Rectal smooth muscle tissue (tissue), 1 donor: ENCODE data around the gene PGR.

Experiments used
- H3K27ac ChIP-seq: one replicate; pipeline ENCODE4 v1.7.0; 2013; ENCODE audit warnings: low read depth, low read length, inconsistent platforms
- H3K27me3 ChIP-seq: one replicate; pipeline ENCODE4 v1.7.0; 2013; ENCODE audit warnings: low read length; ENCODE audit not compliant: control insufficient read depth, insufficient read depth
- H3K36me3 ChIP-seq: one replicate; pipeline ENCODE4 v1.7.0; 2013; ENCODE audit warnings: low read length; ENCODE audit not compliant: control insufficient read depth, insufficient read depth
- H3K4me1 ChIP-seq: one replicate; pipeline ENCODE4 v1.7.0; 2013; ENCODE audit warnings: low read length; ENCODE audit not compliant: control insufficient read depth, insufficient read depth
- H3K4me3 ChIP-seq: one replicate; pipeline ENCODE4 v1.7.0; 2013; ENCODE audit warnings: low read length
- H3K9ac ChIP-seq: one replicate; pipeline ENCODE4 v1.7.0; 2013; ENCODE audit warnings: low read length

Gene PGR

GRCh38 chr11:101129203-101129943 lies at the start of gene PGR:
PGR (minus strand) TSS chr11:101129813; CDS start chr11:101129070, 743 bp downstream.
- H3K27ac ChIP-seq: peak within 1 kb of the TSS; percentile 80
- no peak within 1 kb of the TSS for H3K9ac ChIP-seq
- H3K4me3 ChIP-seq: peak within 1 kb of the TSS; percentile 71
- H3K36me3 ChIP-seq: no peaks in the 10 kb centered on the region
- peaks cover 6% of the 10 kb centered on the region for H3K27me3 ChIP-seq
- no peaks in the 10 kb centered on the region for H3K4me1 ChIP-seq

- Histone ChIP-seq H3K27ac (no peak overlapping the region), H3K4me1 (no peaks in the 10 kb centered on the region), H3K27me3 (no peaks in the 10 kb centered on the region), H3K9ac (no peak overlapping the region), H3K36me3 (no peaks in the 10 kb centered on the region), H3K4me3 (no peak overlapping the region)
These were observed 46.8 kb upstream of the PGR start for GRCh38 chr11:101176381-101176780.

GRCh38 chr11:101169944-101170343 lies 40.3 kb upstream of the PGR start:
- Histone ChIP-seq H3K4me3 (no peak overlapping the region), H3K9ac (no peak overlapping the region), H3K27me3 (no peaks in the 10 kb centered on the region), H3K27ac (peak overlapping the region; percentile 53), H3K4me1 (peaks cover 6% of the 10 kb centered on the region), H3K36me3 (no peaks in the 10 kb centered on the region)

GRCh38 chr11:101166038-101166437 lies 36.4 kb upstream of the PGR start:
- Histone ChIP-seq H3K27me3 (no peaks in the 10 kb centered on the region), H3K27ac (no peak overlapping the region), H3K36me3 (no peaks in the 10 kb centered on the region), H3K4me1 (peaks cover 6% of the 10 kb centered on the region), H3K9ac (no peak overlapping the region), H3K4me3 (no peak overlapping the region)

GRCh38 chr11:101158119-101158518 lies 28.5 kb upstream of the PGR start:
- Histone ChIP-seq H3K4me1 (no peaks in the 10 kb centered on the region), H3K27ac (no peak overlapping the region), H3K27me3 (no peaks in the 10 kb centered on the region), H3K4me3 (no peak overlapping the region), H3K36me3 (no peaks in the 10 kb centered on the region), H3K9ac (no peak overlapping the region)

GRCh38 chr11:101138245-101138930 lies 8.8 kb upstream of the PGR start:
- Histone ChIP-seq H3K27ac (no peak overlapping the region), H3K4me3 (no peak overlapping the region), H3K4me1 (no peaks in the 10 kb centered on the region), H3K9ac (no peak overlapping the region), H3K36me3 (no peaks in the 10 kb centered on the region), H3K27me3 (no peaks in the 10 kb centered on the region)

- Histone ChIP-seq H3K4me1 (no peaks in the 10 kb centered on the region), H3K9ac (no peak overlapping the region), H3K4me3 (no peak overlapping the region), H3K27me3 (peaks cover 3% of the 10 kb centered on the region), H3K27ac (no peak overlapping the region), H3K36me3 (no peaks in the 10 kb centered on the region)
These were observed 3.6 kb upstream of the PGR start for GRCh38 chr11:101133190-101133589.

GRCh38 chr11:101128571-101129202 lies 926 bp downstream of the PGR start:
- Histone ChIP-seq H3K27ac (peak overlapping the region; percentile 80), H3K4me1 (no peaks in the 10 kb centered on the region), H3K27me3 (peaks cover 6% of the 10 kb centered on the region), H3K4me3 (peak overlapping the region; percentile 71), H3K9ac (no peak overlapping the region), H3K36me3 (no peaks in the 10 kb centered on the region)

GRCh38 chr11:101127699-101128570 lies 1.7 kb downstream of the PGR start:
- Histone ChIP-seq H3K36me3 (no peaks in the 10 kb centered on the region), H3K9ac (peak overlapping the region; percentile 7), H3K27me3 (peaks cover 6% of the 10 kb centered on the region), H3K4me3 (peak overlapping the region; percentile 71), H3K4me1 (no peaks in the 10 kb centered on the region), H3K27ac (peak overlapping the region; percentile 80)

- Histone ChIP-seq H3K4me3 (peak overlapping the region; percentile 71), H3K4me1 (no peaks in the 10 kb centered on the region), H3K27ac (peak overlapping the region; percentile 80), H3K27me3 (peaks cover 6% of the 10 kb centered on the region), H3K9ac (peak overlapping the region; percentile 32), H3K36me3 (no peaks in the 10 kb centered on the region)
These were observed 2.4 kb downstream of the PGR start for GRCh38 chr11:101127197-101127698.

- peaks cover 6% of the 10 kb centered on the region for H3K27me3 ChIP-seq
- peak overlapping the region; percentile 80 for H3K27ac ChIP-seq
- H3K4me1 ChIP-seq: no peaks in the 10 kb centered on the region
- H3K9ac ChIP-seq: peak overlapping the region; percentile 32
- H3K36me3 ChIP-seq: no peaks in the 10 kb centered on the region
- H3K4me3 ChIP-seq: peak overlapping the region; percentile 71
These were observed 2.9 kb downstream of the PGR start for GRCh38 chr11:101126551-101127196.
